ENCODE measurements around the gene ZNF750. TPM values are rescaled to one million over a fixed set of nuclear protein-coding genes. Genes with fewer than 3 reads are reported as not detected.

The ZNF750 gene
- polyA plus RNA-seq, 3 donors: not detected

GRCh38 chr17:82781894-82782274 lies 57.9 kb downstream of the ZNF750 start:
- H3K4me3 Mint-ChIP-seq: peak overlapping the region in 1 of 2 donors; percentile 62
- H3K4me1 Mint-ChIP-seq: peaks cover 13% of the 10 kb centered on the region

More at GRCh38 chr17:82781894-82782274, 57.9 kb downstream of the ZNF750 start:
- Histone ChIP-seq H3K9me3 (replicated peaks in 1 of 2; ENCODE audit: control insufficient read depth in 1 of 2, insufficient read depth in 1 of 2, low read length in 2 of 2) (no peaks in the 10 kb centered on the region), H3K4me2 (replicated peaks; ENCODE audit: extremely low read depth, low read length, poor library complexity, severe bottlenecking) (no peak overlapping the region), H3K36me3 (replicated peaks in 1 of 2; ENCODE audit: control insufficient read depth in 1 of 2, insufficient read depth in 2 of 2, low read length in 2 of 2) (peaks cover 0 to 18% of the 10 kb centered on the region in 2 donors), H3K4me1 (ENCODE audit: control insufficient read depth in 1 of 2, insufficient read depth in 2 of 2, low read length in 2 of 2) (peaks cover 10 to 11% of the 10 kb centered on the region in 2 donors), H4K20me1 (ENCODE audit: insufficient read depth, low read length) (no peaks in the 10 kb centered on the region), H3K79me2 (ENCODE audit: insufficient read depth, low read length) (no peaks in the 10 kb centered on the region), H3K27me3 (ENCODE audit: control insufficient read depth in 2 of 2, insufficient read depth in 2 of 2, low read length in 2 of 2) (no peaks in the 10 kb centered on the region), H2AFZ (ENCODE audit: insufficient read depth, low read depth, low read length, poor library complexity, severe bottlenecking) (no peak overlapping the region), H3K27ac (ENCODE audit: low read depth in 1 of 2, low read length in 2 of 2) (no peak overlapping the region), H3K9ac (ENCODE audit: insufficient read depth, low read length, poor library complexity, severe bottlenecking) (no peak overlapping the region), H3K4me3 (replicated peaks in 1 of 3; ENCODE audit: low read depth in 2 of 3, low read length in 3 of 3) (no peak overlapping the region)
- peaks cover 23 to 33% of the 10 kb centered on the region in 2 donors for H3K36me3 Mint-ChIP-seq
- 24% methylated on average over 8 of the region's 8 CpGs for WGBS (ENCODE audit: insufficient coverage)
- peak; percentile 79 to 82 (median 80) for DNase-seq
- peaks cover 0 to 4% (median 0%) of the 10 kb centered on the region in 7 donors for H3K9me3 Mint-ChIP-seq
- H3K27ac Mint-ChIP-seq: peak overlapping the region in 2 of 7 donors; percentile 69 to 71
- intact Hi-C loops (cut with micrococcal nuclease): loop anchor here in 1 of 2 donors (1.0 to 5.0 kb wide), 2 partner anchors 130 to 181 kb away; no protein-coding TSS in a partner anchor
- H3K27me3 Mint-ChIP-seq (ENCODE audit: low read depth in 3 of 3): peaks cover 0 to 3% (median 2%) of the 10 kb centered on the region in 3 donors
- peak; percentile 98 for TF ChIP-seq CTCF (IDR thresholded peaks at IDR 0.05)
